ENCODE data around the gene CCDC116.

CCDC116 gene, protein sequence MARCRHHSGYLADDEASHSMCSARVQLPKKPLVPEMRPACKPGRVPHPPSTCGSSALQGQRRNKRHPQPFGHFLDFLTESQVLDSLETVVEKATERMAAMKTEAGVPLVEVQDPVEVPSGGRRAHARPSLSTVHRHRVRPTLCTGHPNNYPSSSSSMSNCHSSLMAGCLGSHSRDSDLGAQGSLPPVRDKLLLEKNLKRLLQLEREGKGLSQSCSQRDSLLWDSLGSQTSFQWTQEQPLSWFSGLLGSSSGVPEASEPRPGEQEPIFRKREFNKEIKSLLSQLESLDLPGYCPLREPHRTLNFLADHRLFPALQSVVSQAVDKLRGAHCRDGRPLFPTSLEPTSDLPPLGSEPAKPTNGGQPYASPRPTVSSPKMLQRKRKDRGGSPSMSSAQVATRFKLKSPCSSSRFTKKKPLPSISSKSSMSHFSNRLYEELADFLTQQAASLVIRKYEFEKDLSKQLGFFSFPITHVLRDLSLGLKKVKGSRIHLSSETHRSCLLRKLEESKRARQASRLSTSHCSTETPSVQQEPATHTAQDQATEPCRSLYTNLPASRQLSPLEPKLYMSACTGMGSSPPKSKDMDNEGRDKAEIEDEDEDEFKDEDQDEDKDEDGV

DNA sequence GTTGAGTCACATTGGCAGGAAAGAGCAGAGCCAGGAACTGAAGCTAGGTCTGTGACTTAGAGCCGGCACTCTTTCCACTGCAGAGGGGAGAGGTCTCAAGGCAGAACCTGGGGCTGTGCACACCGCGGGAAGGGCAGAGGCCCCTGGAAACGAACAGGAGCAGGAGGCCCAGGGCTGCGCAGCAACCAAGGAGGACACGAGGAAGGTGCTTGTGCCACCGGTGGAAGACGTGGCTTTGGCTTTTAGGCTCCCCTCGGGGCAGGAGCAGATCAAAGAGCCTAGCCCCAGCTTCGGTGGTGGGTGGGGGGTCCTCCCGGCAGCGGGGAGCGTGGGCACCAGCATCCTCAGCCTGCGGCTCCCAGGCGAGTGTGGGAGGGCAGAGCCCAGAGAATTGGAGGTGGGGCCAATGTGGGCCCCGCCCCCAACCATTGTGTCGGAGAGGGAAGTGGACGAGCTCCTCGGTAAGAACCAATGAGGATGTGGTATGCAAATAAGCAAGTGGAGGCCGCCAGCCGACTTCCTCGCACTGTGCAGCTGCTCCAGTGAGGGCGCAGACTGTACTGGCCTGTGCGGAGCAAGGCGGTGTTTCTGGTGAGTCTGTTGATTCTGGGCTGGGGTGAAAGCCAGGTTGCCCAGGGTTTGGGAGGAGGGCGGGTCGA, at the start of gene CCDC116:
Gene CCDC116 (plus strand): TSS at position 524 of the 659 bp plus-strand sequence. CDS start 422 bp downstream, outside the sequence.
- TF ChIP-seq, protein P1, sequence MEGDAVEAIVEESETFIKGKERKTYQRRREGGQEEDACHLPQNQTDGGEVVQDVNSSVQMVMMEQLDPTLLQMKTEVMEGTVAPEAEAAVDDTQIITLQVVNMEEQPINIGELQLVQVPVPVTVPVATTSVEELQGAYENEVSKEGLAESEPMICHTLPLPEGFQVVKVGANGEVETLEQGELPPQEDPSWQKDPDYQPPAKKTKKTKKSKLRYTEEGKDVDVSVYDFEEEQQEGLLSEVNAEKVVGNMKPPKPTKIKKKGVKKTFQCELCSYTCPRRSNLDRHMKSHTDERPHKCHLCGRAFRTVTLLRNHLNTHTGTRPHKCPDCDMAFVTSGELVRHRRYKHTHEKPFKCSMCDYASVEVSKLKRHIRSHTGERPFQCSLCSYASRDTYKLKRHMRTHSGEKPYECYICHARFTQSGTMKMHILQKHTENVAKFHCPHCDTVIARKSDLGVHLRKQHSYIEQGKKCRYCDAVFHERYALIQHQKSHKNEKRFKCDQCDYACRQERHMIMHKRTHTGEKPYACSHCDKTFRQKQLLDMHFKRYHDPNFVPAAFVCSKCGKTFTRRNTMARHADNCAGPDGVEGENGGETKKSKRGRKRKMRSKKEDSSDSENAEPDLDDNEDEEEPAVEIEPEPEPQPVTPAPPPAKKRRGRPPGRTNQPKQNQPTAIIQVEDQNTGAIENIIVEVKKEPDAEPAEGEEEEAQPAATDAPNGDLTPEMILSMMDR (IDR thresholded peaks at IDR 0.05; ENCODE audit: borderline replicate concordance, control extremely low read depth, extremely low read depth, insufficient read depth, missing control alignments), result no peak
- in situ Hi-C loops (cut with MboI; ENCODE audit: low sequenced_read_pairs, unreplicated experiment), result no loop called here
- DNase-seq (ENCODE audit: low spot score), result no peak

DNA sequence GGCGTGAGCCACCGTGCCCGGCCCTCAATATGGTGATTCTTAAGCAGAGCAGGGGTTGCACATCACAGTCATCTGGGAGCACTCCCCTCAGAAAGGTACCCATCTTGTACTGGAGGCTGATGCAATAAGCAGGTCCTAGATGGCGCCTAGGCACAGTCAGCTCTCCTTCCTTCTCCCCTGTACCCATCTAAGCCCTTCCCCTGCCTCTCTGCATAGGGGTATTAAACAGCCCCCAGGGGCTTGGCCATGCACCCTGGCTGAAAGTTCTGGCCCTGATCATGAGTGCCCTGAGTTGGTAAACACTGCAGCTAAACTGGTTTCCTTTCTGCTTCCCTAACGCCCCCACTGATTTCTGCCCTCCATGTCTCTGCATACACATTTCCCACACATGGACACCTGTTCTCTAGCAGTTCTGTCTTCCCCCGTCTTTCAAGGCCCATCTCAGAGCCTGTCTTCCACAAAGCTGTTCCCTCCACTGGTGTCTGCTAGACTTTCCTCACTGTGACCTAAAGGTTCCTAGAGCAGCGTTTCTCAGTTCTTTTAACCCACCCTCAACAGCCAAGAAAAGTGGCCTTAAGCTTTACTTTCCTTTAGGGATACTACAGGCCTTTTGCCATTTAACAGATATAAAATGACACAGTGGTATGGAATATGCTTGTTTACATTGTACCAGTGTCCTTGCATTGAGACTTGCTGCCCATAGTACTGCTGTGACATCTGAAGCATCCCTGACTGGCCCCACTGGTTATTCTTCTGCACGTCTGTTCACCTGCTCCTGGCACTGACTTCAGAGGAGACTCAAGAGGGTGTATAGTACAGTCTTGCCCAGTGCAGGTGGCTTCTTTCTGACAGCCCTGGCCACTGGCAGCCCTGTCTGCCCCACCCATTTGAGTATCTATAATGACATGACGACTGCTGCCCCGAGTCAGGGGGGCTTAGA, 49.5 kb upstream of the CCDC116 start:
- no peak for DNase-seq (ENCODE audit: low spot score)
- TF ChIP-seq, protein P1 (IDR thresholded peaks at IDR 0.05; ENCODE audit: borderline replicate concordance, control extremely low read depth, extremely low read depth, insufficient read depth, missing control alignments), result no peak
- in situ Hi-C loops (cut with MboI; ENCODE audit: low sequenced_read_pairs, unreplicated experiment), result loop anchor here (5.0 kb wide), 1 partner anchor 44 kb away; no protein-coding TSS in a partner anchor

DNA sequence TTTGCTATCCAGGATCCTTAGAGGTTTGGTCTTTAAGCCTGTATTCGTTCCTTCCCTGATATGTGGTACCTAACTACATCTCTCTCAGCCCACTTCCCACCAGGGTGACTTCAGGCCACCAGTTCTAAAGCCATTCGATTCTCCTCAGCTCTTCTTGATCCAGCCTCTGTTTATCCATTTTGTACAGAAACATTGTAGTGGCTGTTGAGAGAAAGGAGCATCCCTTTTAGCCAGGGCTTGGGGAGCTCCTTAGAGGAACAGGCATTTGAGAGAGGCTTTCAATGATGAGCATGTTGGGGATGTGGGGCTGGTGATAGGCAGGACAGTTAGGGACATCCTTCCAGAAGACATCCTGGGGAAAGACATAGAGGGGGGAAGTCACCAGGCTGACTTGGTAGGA, 47.2 kb upstream of the CCDC116 start:
- TF ChIP-seq, protein P1 (IDR thresholded peaks at IDR 0.05; ENCODE audit: borderline replicate concordance, control extremely low read depth, extremely low read depth, insufficient read depth, missing control alignments), result no peak
- no peak for DNase-seq (ENCODE audit: low spot score)
- in situ Hi-C loops (cut with MboI; ENCODE audit: low sequenced_read_pairs, unreplicated experiment), result no loop called here

DNA sequence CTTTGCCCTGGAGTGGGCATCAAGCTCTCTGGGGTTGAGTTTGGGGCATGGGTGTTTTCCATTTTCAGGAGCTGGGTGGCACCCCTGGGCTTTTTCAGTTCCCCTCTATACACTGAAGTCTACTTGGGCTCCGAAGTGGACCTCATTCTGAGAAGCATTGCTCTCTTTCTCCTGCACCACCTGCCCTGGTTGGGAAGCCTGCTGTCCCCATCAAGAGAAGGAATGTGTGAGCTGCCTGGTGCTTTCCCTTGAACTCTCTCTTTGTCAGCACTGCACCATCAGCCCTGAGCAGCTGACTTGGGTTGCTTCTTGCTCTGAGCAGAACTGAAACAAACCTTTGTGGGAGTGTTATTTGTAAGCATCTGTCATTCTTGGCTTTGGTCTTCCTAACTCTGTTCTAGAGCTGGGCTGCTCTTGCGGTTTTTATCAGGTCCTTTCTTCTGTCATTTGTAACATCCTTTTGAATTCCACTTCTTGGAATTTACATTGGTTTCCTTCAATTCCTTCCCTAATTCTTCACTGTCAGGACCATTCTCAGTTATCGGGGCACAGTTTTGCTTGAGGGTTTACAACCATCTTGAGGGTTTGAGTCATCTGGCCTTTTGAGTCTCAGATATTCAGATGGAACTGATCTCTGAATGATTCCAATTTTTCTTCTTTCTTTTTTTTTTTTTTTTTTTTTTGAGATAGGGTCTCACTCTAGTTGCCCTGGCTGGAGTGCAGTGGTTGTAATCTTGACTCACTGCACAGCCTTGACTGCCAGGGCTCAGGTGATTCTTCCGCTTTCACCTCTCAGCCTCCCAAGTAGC, 44.6 kb upstream of the CCDC116 start:
- in situ Hi-C loops (cut with MboI; ENCODE audit: low sequenced_read_pairs, unreplicated experiment), result no loop called here

DNA sequence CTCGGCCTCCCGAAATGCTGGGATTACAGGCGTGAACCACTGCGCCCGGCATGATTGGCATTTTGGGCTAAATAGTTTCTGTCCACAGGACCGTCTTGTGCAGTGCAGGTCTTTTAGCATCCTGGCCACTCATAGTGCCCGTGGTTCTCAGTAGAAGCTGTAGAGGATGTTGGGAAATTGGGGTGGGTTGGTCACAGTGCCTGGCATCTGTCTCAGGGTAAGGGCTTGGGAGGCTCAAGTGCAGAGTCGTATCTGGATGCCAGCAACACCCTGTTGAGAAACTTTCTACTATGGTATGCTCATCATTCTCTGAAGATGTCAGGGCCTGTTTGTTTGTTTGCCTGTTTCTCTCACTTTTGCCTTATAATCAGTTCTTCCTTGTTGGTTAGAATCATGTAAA, 43.2 kb upstream of the CCDC116 start:
- in situ Hi-C loops (cut with MboI; ENCODE audit: low sequenced_read_pairs, unreplicated experiment), result no loop called here
- DNase-seq (ENCODE audit: low spot score), result no peak
- TF ChIP-seq, protein P1 (IDR thresholded peaks at IDR 0.05; ENCODE audit: borderline replicate concordance, control extremely low read depth, extremely low read depth, insufficient read depth, missing control alignments), result no peak

More for the DNA sequence above, 44.6 kb upstream of the CCDC116 start:
- TF ChIP-seq, protein P1 (IDR thresholded peaks at IDR 0.05; ENCODE audit: borderline replicate concordance, control extremely low read depth, extremely low read depth, insufficient read depth, missing control alignments), result no peak
- DNase-seq (ENCODE audit: low spot score), result peak; percentile 84
